Activated B cell treated with CpG ODN at 0.5 μM for 24 hours (primary cell): ENCODE results near the gene APEX1. TPM values are rescaled to one million over a fixed set of nuclear protein-coding genes. Genes with fewer than 3 reads are reported as not detected.
A peak's percentile ranks its signal among the peaks of the same experiment; 100 is the strongest.

Experiments
- ATAC-seq: fragments of 200-7000 bp; cut with Tn5 transposase; one replicate; pipeline ENCODE4 v1.10.0; 2021; ENCODE audit warnings: low read depth, mild to moderate bottlenecking, moderate library complexity
- CTCF ChIA-PET: fragments of 350-600 bp; sonication (Branson Sonifier 250); formaldehyde crosslinking; loops from one replicate; lab custom pipeline; 2021; ENCODE audit warnings: antibody characterized with exemption; lab: Charles Lee
- POLR2A ChIA-PET: fragments of 350-600 bp; sonication (Branson Sonifier 250); formaldehyde crosslinking; loops from one replicate; lab custom pipeline; 2021; ENCODE audit warnings: antibody characterized with exemption; lab: Charles Lee
- DNase-seq: peaks from one replicate; pipeline ENCODE4 v3.0.0; 2022
- H3K27ac Mint-ChIP-seq: one replicate; pipeline ENCODE4 v1.8.0; 2020; ENCODE audit warnings: mixed read lengths
- H3K27me3 Mint-ChIP-seq: one replicate; pipeline ENCODE4 v1.8.0; 2021; ENCODE audit warnings: mixed read lengths
- H3K36me3 Mint-ChIP-seq: one replicate; pipeline ENCODE4 v1.8.0; 2021; ENCODE audit warnings: low read depth, mixed read lengths
- H3K4me1 Mint-ChIP-seq: one replicate; pipeline ENCODE4 v1.8.0; 2021; ENCODE audit warnings: mixed read lengths
- H3K4me3 Mint-ChIP-seq: one replicate; pipeline ENCODE4 v1.8.0; 2020; ENCODE audit warnings: mild to moderate bottlenecking, mixed read lengths
- H3K9me3 Mint-ChIP-seq: one replicate; pipeline ENCODE4 v1.8.0; 2020; ENCODE audit warnings: mixed read lengths
- intact Hi-C: fragments of 100-400 bp; cut with micrococcal nuclease; formaldehyde crosslinking; loops from one replicate; pipeline ENCODE4 v1.15.1; 2024
- total RNA-seq: library from RNA; stranded (reverse); gene quantifications from 2 replicates; pipeline ENCODE4 v1.2.3, GENCODE V29; 2022
- TF ChIP-seq, protein P1 (sequence below): fragments of 200-600 bp; IDR thresholded peaks from one replicate; pipeline ENCODE4 v1.8.0; 2022; ENCODE audit warnings: antibody characterized with exemption, mild to moderate bottlenecking

The APEX1 gene
- total RNA-seq, 1 donor from 2014 or later, result 215 TPM

DNA sequence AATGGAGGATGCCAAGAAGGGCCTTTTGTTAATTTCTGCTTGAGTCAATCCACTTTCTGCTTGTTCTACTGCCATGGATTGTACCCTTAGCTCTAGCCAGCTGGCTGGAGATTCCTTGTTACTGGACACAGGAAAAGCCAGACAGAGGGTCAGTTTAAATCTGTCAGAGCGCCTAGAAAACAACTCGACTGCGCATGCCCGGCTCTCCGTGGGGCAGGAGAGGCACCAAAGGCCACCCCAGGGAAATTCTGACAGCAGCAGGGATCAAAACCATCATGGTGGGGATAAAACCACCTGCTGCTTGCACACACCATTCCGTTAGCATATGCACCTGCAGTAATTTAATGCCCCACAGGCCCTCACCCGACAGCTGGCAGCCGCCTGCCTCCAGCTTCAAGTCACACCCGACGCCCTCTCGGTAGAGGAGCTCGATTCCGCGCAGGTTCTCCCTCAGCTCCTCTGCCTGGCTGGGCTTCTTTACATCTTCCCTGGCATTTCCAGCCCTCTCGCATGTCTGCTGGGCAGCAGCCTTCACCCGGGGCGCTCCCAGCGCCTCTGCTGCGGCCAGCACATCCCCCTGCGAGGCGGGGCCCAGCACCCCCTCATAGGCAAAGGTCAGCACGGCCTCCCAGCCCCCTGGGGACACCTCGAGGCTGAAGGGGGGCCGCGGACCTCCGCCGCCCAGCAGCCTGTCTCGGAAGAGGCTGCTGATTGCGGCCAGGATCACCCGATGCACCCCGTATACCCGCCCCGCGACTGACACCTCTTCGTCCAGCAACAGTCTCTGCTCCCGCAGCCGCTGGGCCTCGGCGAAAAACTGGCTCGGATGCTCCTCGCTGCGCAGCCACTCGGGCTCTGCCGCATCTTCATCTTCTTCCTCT, 20.1 kb upstream of the APEX1 start:
- H3K4me3 Mint-ChIP-seq, result no peak overlapping the region

GRCh38 chr14:20435582-20436362, 19.3 kb upstream of the APEX1 start, which contains the start of gene KLHL33:
Gene KLHL33 (minus strand): TSS chr14:20436166. CDS start chr14:20435811, 355 bp downstream.
- no peaks in the 10 kb centered on the region for H3K36me3 Mint-ChIP-seq
- ChIA-PET POLR2A (interaction anchor here (0.9 kb wide), 1 partner anchor 19 kb away, joined by 3 read pairs; the partner anchor contains the start of gene OSGEP), CTCF (no interaction called here)
- ATAC-seq, result no peak
- H3K27ac Mint-ChIP-seq, result no peak within 1 kb of the TSS
- no peak within 1 kb of the TSS for H3K4me3 Mint-ChIP-seq
- DNase-seq, result no peak
- no peaks in the 10 kb centered on the region for H3K27me3 Mint-ChIP-seq
- H3K4me1 Mint-ChIP-seq, result peaks cover 49% of the 10 kb centered on the region
- TF ChIP-seq, protein P1, sequence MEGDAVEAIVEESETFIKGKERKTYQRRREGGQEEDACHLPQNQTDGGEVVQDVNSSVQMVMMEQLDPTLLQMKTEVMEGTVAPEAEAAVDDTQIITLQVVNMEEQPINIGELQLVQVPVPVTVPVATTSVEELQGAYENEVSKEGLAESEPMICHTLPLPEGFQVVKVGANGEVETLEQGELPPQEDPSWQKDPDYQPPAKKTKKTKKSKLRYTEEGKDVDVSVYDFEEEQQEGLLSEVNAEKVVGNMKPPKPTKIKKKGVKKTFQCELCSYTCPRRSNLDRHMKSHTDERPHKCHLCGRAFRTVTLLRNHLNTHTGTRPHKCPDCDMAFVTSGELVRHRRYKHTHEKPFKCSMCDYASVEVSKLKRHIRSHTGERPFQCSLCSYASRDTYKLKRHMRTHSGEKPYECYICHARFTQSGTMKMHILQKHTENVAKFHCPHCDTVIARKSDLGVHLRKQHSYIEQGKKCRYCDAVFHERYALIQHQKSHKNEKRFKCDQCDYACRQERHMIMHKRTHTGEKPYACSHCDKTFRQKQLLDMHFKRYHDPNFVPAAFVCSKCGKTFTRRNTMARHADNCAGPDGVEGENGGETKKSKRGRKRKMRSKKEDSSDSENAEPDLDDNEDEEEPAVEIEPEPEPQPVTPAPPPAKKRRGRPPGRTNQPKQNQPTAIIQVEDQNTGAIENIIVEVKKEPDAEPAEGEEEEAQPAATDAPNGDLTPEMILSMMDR, result no peak
- H3K9me3 Mint-ChIP-seq, result no peaks in the 10 kb centered on the region
- intact Hi-C loops, result no loop called here

More for the DNA sequence above, 20.1 kb upstream of the APEX1 start:
- ATAC-seq, result no peak
- H3K4me1 Mint-ChIP-seq, result peaks cover 49% of the 10 kb centered on the region
- ChIA-PET POLR2A (no interaction called here), CTCF (no interaction called here)
- DNase-seq, result no peak
- H3K27me3 Mint-ChIP-seq, result no peaks in the 10 kb centered on the region
- no peak overlapping the region for H3K27ac Mint-ChIP-seq
- TF ChIP-seq, protein P1, result no peak
- intact Hi-C loops, result no loop called here
- H3K9me3 Mint-ChIP-seq, result no peaks in the 10 kb centered on the region
- H3K36me3 Mint-ChIP-seq, result no peaks in the 10 kb centered on the region

- ATAC-seq (no peak), DNase-seq (no peak)
- Mint-ChIP-seq H3K27me3 (no peaks in the 10 kb centered on the region), H3K4me1 (peaks cover 50% of the 10 kb centered on the region), H3K4me3 (no peak overlapping the region), H3K9me3 (no peaks in the 10 kb centered on the region), H3K36me3 (no peaks in the 10 kb centered on the region), H3K27ac (no peak overlapping the region)
- ChIA-PET POLR2A (interaction anchor here (0.9 kb wide), 1 partner anchor 18 kb away, joined by 3 read pairs; the partner anchor contains the start of gene OSGEP), CTCF (no interaction called here)
- TF ChIP-seq, protein P1, result no peak
- intact Hi-C loops, result no loop called here
Measured at GRCh38 chr14:20436363-20436755, 18.7 kb upstream of the APEX1 start.

DNA sequence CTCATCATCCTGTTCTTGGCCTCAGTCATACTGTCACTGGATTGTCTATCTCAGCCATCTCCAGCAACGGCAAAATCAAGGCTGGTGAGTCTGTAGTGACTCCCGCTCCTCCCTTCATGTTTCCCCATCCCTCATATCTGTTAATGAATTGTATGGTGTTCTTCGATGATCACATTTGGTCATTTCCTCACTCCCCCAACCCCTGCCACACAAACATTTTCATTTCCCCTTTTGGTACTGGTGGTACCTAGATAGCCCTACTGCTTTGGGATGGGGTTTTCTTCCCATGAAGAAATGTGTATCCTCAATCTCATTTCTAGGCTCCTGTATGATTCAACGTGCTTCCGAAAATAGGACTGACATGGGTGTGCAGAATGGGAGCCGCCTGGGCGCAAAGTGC, 16.4 kb upstream of the APEX1 start:
- H3K27ac Mint-ChIP-seq, result peak overlapping the region; percentile 30
- H3K27me3 Mint-ChIP-seq, result no peaks in the 10 kb centered on the region
- DNase-seq (no peak), ATAC-seq (peak; percentile 57)
- ChIA-PET CTCF (no interaction called here), POLR2A (interaction anchor here (1.4 kb wide), 1 partner anchor 10 kb away, joined by 3 read pairs; no protein-coding TSS in a partner anchor)
- no peaks in the 10 kb centered on the region for H3K9me3 Mint-ChIP-seq
- H3K4me1 Mint-ChIP-seq, result peaks cover 58% of the 10 kb centered on the region
- intact Hi-C loops, result loop anchor here (1.0 kb wide), 1 partner anchor 16 kb away; the partner anchor contains the start of gene OSGEP
- peak overlapping the region; percentile 15 for H3K4me3 Mint-ChIP-seq
- no peaks in the 10 kb centered on the region for H3K36me3 Mint-ChIP-seq
- TF ChIP-seq, protein P1, result no peak
